ENCODE results near the gene RXFP3.

- no peak for TF ChIP-seq POLR2A (IDR thresholded peaks at IDR 0.05)
- TF ChIP-seq CTCF (IDR thresholded peaks at IDR 0.05), result no peak
Observed at GRCh38 chr5:33887268-33887667, 48.9 kb upstream of the RXFP3 start.

Data from thyroid gland (tissue), 4 donors.